Right cardiac atrium (tissue), 5 donors: ENCODE data around the gene ZFHX3. TPM values are rescaled to one million over a fixed set of nuclear protein-coding genes. Genes with fewer than 3 reads are reported as not detected.
A peak's percentile ranks its signal among the peaks of the same experiment; 100 is the strongest.

Experiments
- ATAC-seq, 2 donors: fragments of 200-7000 bp; cut with Tn5 transposase; one replicate each; pipeline versions ENCODE4 v1.8.0 to v1.9.1; 2020; ENCODE audit warnings: moderate library complexity in 2 of 2, mild to moderate bottlenecking in 1 of 2
- DNase-seq, 3 donors: peaks; one replicate each; pipeline ENCODE4 v3.0.0-alpha.2; 2020
- H3K27ac ChIP-seq: one replicate; pipeline ENCODE4 v1.5.1; 2013; ENCODE audit warnings: mild to moderate bottlenecking, low read length, control low read depth, moderate library complexity
- H3K27me3 ChIP-seq: one replicate; pipeline ENCODE4 v1.6.1; 2013; ENCODE audit not compliant: control insufficient read depth, insufficient read depth
- H3K4me1 ChIP-seq: one replicate; pipeline ENCODE4 v1.6.1; 2013; ENCODE audit warnings: low read length; ENCODE audit not compliant: control insufficient read depth, insufficient read depth
- H3K4me3 ChIP-seq: one replicate; pipeline ENCODE4 v1.5.1; 2013; ENCODE audit warnings: low read length, control low read depth
- H3K9me3 ChIP-seq: one replicate; pipeline ENCODE4 v1.6.1; 2013; ENCODE audit warnings: low read length; ENCODE audit not compliant: control insufficient read depth
- WGBS: extraction: QIAGEN DNeasy Blood & Tissue Kit; methylation state at CpG from one replicate; pipeline ENCODE4 v1.1.7; 2013; 5-methylcytosine and 5-hydroxymethylcytosine counted together
- intact Hi-C, 4 donors: fragments of 100-400 bp; cut with DNase I; formaldehyde crosslinking; loops; one replicate each; pipeline versions ENCODE4 v1.11.0 to v1.14.0; 2022 to 2023
- polyA plus RNA-seq: library from polyadenylated mRNA; stranded (reverse); fragments of 200-250 nt; gene quantifications from one replicate; pipeline ENCODE4 v1.2.3, GENCODE V29; 2013
- total RNA-seq, 4 donors: library from RNA; stranded (reverse); fragmentation: NEBNext Ultra II Directional; extraction: Animal tissue kit (Norgen Biotek cat#: 25700); gene quantifications; one replicate each; pipeline ENCODE4 v1.2.1, GENCODE V29; 2021
- donor health status: healthy with polysubstance abuse.
- donor health status: DM: no; HTN: yes; CAD: no.
- donor health status: DM: no; HTN: no; CAD: no.
- donor health status: DM: no; HTN: yes; CAD: no; lungs with severe emphysema.
- donor health status: DM: yes; HTN: yes; CAD: no.

The ZFHX3 gene
- total and polyA plus RNA-seq, 5 donors, result 4.3 to 18.2 (median 9.7) TPM

DNA sequence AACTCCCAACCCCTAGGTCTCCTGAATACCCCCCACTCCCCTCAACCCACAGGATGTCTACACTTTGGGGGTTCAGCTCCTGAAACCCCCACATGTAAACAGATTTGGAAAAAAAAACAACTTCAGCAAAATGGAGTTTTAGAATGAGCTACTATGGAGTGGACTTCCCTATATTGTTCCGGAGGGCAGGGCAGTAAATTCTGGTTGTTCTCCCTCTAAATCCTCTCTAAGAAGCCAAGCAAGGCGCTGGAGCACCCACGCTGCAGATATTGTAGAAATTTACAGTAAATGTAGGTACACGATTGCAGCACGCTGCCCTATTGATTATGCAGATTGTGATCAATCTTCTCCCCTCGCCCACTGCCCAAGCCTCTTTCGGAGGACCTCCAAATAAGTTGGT lies 8.5 kb upstream of the ZFHX3 start:
- peak in 1 of 3 donors; percentile 61 for DNase-seq
- no peak for ATAC-seq
- Histone ChIP-seq H3K27me3 (no peaks in the 10 kb centered on the region), H3K4me1 (peaks cover 4% of the 10 kb centered on the region), H3K9me3 (no peaks in the 10 kb centered on the region), H3K4me3 (peak overlapping the region; percentile 100), H3K27ac (peak overlapping the region; percentile 87)
- WGBS, result 68% methylated on average over 7 of the region's 7 CpGs
- intact Hi-C loops, result loop anchor here (5.0 to 10.0 kb wide), 5 partner anchors 62 to 222 kb away; no protein-coding TSS in a partner anchor

DNA sequence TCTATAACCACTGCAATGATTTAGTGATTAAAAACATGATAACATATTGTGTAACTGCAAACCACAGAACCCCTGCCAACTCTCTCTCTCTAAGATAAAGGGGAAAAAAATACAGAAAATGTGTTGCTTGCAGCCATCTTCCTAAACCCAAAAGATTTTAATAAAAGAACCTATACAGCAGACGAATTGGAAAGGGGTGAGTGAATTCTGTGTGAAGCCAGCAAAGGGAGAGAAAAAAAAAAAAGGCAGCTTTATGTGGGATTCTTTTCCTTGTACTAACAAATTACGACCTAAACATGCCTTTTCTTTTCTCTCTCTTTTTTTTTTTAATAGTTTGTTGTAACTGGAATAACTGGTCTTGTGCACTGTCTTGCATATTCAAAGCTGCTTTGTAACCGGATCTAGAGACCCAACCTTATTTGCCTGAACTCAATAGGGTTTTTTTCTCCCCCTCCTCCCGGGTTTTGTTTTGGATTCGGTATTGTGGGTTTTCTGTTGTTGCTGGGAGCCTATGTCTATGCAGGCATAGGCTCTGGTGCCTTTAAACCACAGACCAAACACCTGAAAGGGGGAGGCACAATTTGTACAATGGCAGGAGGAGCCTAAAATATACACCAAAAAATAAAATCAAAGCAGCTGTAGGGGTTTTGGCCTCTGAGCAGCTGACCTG lies 7.0 kb upstream of the ZFHX3 start:
- H3K4me3 ChIP-seq, result peak overlapping the region; percentile 100
- H3K27ac ChIP-seq, result peak overlapping the region; percentile 84
- peaks cover 4% of the 10 kb centered on the region for H3K4me1 ChIP-seq
- WGBS, result 42% methylated on average over 5 of the region's 5 CpGs
- H3K27me3 ChIP-seq, result no peaks in the 10 kb centered on the region
- DNase-seq, result no peak
- intact Hi-C loops, result loop anchor here (5.0 to 10.0 kb wide), 5 partner anchors 60 to 220 kb away; no protein-coding TSS in a partner anchor
- ATAC-seq, result no peak
- H3K9me3 ChIP-seq, result no peaks in the 10 kb centered on the region

DNA sequence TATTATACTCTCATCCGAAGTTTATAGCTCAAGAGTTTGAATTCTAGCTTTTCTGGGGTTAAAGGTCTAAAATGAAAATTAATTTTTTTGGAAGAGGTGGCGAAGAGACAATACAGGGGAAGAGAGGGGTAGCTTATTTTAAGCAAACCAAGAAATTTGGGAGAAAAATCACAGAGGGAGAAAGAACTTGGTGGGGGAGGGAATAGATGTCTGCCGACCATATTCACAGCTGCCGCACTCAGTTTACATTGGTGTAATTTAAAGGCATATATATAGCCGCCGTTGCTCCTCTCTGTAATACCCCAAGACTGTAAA lies 6.5 kb upstream of the ZFHX3 start:
- WGBS, result 64% methylated on average over 6 of the region's 6 CpGs
- ATAC-seq, result no peak
- H3K4me1 ChIP-seq, result peaks cover 4% of the 10 kb centered on the region
- H3K9me3 ChIP-seq, result no peaks in the 10 kb centered on the region
- no peak for DNase-seq
- no peaks in the 10 kb centered on the region for H3K27me3 ChIP-seq
- H3K27ac ChIP-seq, result peak overlapping the region; percentile 4
- H3K4me3 ChIP-seq, result no peak overlapping the region
- intact Hi-C loops, result loop anchor here (10.0 kb wide), 3 partner anchors 60 to 220 kb away; no protein-coding TSS in a partner anchor

DNA sequence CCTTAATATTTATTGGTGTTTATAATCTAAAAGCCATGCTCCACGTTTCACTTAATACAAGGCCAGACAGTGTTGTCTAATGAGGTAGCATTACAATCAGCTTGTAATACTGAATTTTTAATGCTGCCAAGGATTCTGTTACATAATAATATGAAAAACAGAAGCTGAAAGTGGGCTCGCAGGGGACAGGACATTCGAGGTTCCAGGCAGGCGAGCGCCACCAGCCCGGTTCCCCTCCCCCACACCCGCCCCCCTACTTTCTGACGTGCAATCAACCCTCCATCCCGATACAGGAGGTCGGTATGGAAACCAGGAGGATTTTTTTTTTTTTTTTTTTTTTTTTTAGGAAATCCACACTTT lies 6.2 kb upstream of the ZFHX3 start:
- DNase-seq (peak in 2 of 3 donors; percentile 71 to 76), ATAC-seq (peak in 1 of 2 donors; percentile 15)
- H3K4me3 ChIP-seq, result no peak overlapping the region
- WGBS, result 34% methylated on average over 10 of the region's 10 CpGs
- no peak overlapping the region for H3K27ac ChIP-seq
- H3K4me1 ChIP-seq, result peaks cover 5% of the 10 kb centered on the region
- no peaks in the 10 kb centered on the region for H3K27me3 ChIP-seq
- intact Hi-C loops, result loop anchor here (10.0 kb wide), 3 partner anchors 59 to 219 kb away; no protein-coding TSS in a partner anchor
- no peaks in the 10 kb centered on the region for H3K9me3 ChIP-seq

DNA sequence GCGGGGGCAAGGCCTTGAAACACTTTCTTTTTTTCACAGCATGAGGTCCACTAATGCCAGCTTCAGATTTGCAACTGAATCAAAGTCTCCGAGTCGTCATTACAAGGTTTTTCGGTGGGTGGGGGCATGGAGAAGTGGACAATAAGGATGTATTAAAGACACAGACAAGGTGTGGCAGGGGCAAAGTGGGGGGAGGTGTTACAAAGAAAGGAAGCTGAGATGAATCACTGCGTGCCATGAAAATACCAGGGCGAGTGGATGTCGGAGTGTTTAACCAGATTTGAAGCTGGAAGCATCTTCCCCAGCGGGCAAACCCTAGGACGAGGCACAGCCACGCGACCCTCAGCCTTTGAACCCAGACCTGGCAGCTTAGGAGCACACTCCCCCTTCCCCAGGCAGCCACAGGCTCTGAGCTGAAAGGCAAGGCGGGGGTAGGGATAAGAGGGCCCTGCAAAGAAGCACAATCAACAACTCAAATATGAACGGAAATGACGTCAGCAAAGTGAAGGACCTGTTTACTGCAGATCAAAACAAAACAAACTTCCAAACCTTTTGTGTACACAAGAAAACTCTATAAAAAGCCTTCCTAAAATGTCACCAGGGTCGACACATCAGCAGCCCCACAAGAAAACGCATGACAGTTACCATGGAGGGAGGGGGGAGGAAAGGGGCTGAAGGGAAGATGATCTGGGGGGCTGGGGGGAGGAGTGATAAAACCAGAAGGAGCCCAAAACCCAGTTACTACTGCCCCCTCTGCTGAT lies 5.6 kb upstream of the ZFHX3 start:
- 44% methylated on average over 16 of the region's 16 CpGs for WGBS
- peak overlapping the region; percentile 95 for H3K27ac ChIP-seq
- H3K27me3 ChIP-seq, result no peaks in the 10 kb centered on the region
- ATAC-seq (peak in 1 of 2 donors; percentile 9), DNase-seq (peak in 1 of 3 donors; percentile 55)
- intact Hi-C loops, result loop anchor here (10.0 kb wide), 3 partner anchors 59 to 219 kb away; no protein-coding TSS in a partner anchor
- H3K9me3 ChIP-seq, result no peaks in the 10 kb centered on the region
- H3K4me1 ChIP-seq, result peaks cover 9% of the 10 kb centered on the region
- no peak overlapping the region for H3K4me3 ChIP-seq

DNA sequence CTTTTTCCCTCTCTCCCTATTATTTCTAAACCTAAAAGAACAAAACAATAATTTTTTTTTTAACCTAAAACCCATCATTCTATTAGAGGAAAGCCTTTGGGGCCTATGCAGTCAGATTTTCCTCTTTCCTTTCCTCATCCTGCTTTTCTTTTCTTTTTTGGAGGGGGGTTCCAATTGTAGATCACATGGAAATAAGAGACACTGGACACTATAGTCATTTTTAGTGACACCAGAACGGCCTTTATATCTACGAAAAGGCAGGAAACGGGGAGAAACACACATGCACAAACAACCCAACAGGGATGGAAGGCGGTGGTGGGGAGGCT lies 5.1 kb upstream of the ZFHX3 start:
- Histone ChIP-seq H3K4me1 (peaks cover 9% of the 10 kb centered on the region), H3K9me3 (no peaks in the 10 kb centered on the region), H3K27ac (peak overlapping the region; percentile 95), H3K4me3 (no peak overlapping the region), H3K27me3 (no peaks in the 10 kb centered on the region)
- WGBS, result 50% methylated on average over 4 of the region's 4 CpGs
- DNase-seq, result no peak
- ATAC-seq, result no peak
- intact Hi-C loops, result loop anchor here (10.0 kb wide), 3 partner anchors 58 to 218 kb away; no protein-coding TSS in a partner anchor

DNA sequence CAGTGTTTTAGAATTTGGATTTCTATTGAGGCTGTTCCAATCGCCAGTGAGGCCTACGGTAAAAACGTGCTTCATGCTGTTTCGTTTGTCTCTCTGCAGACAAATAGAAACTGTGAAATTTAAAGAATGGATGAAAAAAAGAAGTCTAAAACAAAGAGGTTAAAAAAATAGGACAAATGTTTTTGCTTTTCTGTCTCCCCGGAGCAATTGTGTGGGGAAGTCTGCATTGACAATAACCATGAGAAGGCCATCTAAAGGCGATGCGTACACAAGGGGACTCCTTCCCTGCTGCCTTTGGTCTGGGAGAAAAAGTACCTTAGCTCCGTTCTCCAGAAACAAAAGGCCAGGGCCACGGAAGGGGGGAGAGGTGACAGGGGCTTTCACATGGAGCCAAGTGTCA lies 4.6 kb upstream of the ZFHX3 start:
- H3K27me3 ChIP-seq, result no peaks in the 10 kb centered on the region
- DNase-seq (no peak), ATAC-seq (no peak)
- intact Hi-C loops, result loop anchor here (10.0 kb wide), 3 partner anchors 58 to 218 kb away; no protein-coding TSS in a partner anchor
- H3K4me1 ChIP-seq, result peaks cover 9% of the 10 kb centered on the region
- H3K4me3 ChIP-seq, result no peak overlapping the region
- WGBS, result 68% methylated on average over 9 of the region's 9 CpGs
- no peaks in the 10 kb centered on the region for H3K9me3 ChIP-seq
- H3K27ac ChIP-seq, result peak overlapping the region; percentile 77

DNA sequence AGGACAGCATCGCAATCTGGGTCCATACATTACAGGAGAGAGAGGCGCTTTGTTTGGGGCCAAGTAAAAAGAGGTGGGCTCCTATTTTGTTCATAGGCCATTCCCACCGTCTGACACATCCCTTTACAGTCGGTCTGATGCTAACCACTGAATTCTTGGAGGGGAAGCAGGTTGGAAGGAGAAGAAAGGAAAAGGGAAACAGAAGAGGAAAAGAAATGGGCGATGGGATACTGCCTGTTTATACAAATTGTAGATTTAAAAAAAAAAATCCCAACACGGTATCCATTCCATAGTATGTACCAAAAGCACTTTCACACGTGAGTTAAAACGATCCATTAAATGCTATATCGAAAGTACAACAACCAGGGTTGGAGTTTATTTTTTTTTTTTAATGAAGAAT lies 4.0 kb upstream of the ZFHX3 start:
- DNase-seq (no peak), ATAC-seq (no peak)
- Histone ChIP-seq H3K27me3 (no peaks in the 10 kb centered on the region), H3K27ac (no peak overlapping the region), H3K9me3 (no peaks in the 10 kb centered on the region), H3K4me3 (no peak overlapping the region), H3K4me1 (peaks cover 11% of the 10 kb centered on the region)
- intact Hi-C loops, result loop anchor here (10.0 kb wide), 3 partner anchors 57 to 217 kb away; no protein-coding TSS in a partner anchor
- WGBS, result 88% methylated on average over 9 of the region's 9 CpGs

DNA sequence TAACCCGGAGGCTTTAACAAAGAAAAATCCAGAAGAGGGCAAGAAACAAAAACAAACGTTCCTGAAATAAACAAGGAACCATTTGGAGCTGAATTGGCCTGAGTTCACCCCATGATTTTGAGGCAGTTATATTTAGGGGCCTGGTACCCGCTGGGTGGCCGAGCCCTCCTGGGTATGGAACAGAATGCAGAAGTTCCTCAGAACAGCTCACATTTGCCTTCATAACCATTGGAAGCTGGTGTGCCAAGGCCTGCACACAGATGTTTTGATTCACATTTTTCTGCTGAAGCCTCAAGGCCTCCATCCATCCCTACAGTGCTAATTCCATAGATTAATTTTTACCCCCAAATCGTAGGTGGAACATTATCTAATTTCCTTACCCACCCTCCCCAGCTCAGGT lies 3.3 kb upstream of the ZFHX3 start:
- Histone ChIP-seq H3K27ac (peak overlapping the region; percentile 30), H3K4me3 (no peak overlapping the region), H3K9me3 (no peaks in the 10 kb centered on the region), H3K27me3 (no peaks in the 10 kb centered on the region), H3K4me1 (peaks cover 15% of the 10 kb centered on the region)
- DNase-seq, result no peak
- WGBS, result 72% methylated on average over 5 of the region's 5 CpGs
- intact Hi-C loops, result loop anchor here (10.0 kb wide), 3 partner anchors 56 to 216 kb away; no protein-coding TSS in a partner anchor
- no peak for ATAC-seq

DNA sequence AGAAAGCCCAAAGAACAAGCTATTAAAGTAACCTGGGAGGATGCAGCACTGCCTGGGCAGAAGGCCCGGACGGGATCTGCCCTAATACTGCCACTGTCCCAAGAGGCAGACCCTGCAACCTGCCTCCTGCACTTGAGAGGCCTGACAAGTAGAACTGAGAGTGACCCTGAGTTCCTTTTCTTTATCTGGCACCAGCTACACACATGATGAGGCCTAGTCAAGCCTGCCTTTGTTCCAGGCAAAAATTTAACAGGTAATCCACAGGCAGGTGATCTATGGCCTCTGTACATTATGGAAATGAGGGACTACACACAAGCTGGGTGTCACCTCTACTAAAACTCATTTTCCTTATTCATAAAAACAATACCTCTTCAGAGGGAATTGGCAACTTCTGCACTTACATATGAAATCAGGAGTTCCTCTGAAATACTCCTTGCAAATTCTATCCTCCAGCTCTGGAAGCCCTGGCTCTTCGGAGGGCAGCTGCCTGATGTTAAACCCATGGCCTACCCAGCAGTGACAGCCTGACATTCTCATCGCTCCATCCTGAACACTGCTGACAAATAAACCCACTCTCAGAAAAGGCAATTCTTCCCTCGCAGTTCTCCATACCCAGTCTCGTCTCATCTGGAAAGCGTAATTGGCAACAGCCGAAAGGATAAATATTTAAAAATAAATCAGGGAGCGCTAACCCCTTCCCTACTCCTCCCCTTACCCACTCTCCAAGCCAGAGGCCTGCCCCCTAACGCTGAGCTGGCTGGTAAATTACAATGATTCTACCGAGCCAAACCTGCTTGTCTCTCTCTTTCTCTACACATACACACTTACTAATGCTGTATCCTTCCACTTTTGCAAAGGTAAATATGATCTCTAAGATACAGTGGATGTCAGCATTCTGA lies 2.5 kb upstream of the ZFHX3 start:
- H3K4me1 ChIP-seq, result peaks cover 15% of the 10 kb centered on the region
- H3K4me3 ChIP-seq, result no peak overlapping the region
- H3K27ac ChIP-seq, result peak overlapping the region; percentile 48
- DNase-seq, result no peak
- ATAC-seq, result no peak
- 68% methylated on average over 11 of the region's 11 CpGs for WGBS
- intact Hi-C loops, result loop anchor here (10.0 kb wide), 3 partner anchors 56 to 216 kb away; no protein-coding TSS in a partner anchor
- no peaks in the 10 kb centered on the region for H3K9me3 ChIP-seq
- H3K27me3 ChIP-seq, result no peaks in the 10 kb centered on the region
